Transverse colon (tissue), 4 donors: ENCODE measurements around the gene IGSF9.

Experiments used
- POLR2AphosphoS5 ChIP-seq, 3 donors: sonication (generic); formaldehyde crosslinking; IDR thresholded peaks; one replicate each; pipeline ENCODE4 v1.6.1; 2016; ENCODE audit warnings: antibody characterized with exemption in 3 of 3
- TF ChIP-seq, protein P1 (sequence below), 5 experiments: fragments of 200-600 bp in 3 of 5; fragments of 450-650 bp in 2 of 5; sonication (generic) in 3 of 5; IDR thresholded peaks; 1 replicate in 2 of 5; 2 replicates in 3 of 5; pipeline ENCODE4 v1.5.1; 2016 to 2017; ENCODE audit warnings: antibody characterized with exemption in 5 of 5, inconsistent platforms in 3 of 5, mild to moderate bottlenecking in 2 of 5, moderate library complexity in 1 of 5

DNA sequence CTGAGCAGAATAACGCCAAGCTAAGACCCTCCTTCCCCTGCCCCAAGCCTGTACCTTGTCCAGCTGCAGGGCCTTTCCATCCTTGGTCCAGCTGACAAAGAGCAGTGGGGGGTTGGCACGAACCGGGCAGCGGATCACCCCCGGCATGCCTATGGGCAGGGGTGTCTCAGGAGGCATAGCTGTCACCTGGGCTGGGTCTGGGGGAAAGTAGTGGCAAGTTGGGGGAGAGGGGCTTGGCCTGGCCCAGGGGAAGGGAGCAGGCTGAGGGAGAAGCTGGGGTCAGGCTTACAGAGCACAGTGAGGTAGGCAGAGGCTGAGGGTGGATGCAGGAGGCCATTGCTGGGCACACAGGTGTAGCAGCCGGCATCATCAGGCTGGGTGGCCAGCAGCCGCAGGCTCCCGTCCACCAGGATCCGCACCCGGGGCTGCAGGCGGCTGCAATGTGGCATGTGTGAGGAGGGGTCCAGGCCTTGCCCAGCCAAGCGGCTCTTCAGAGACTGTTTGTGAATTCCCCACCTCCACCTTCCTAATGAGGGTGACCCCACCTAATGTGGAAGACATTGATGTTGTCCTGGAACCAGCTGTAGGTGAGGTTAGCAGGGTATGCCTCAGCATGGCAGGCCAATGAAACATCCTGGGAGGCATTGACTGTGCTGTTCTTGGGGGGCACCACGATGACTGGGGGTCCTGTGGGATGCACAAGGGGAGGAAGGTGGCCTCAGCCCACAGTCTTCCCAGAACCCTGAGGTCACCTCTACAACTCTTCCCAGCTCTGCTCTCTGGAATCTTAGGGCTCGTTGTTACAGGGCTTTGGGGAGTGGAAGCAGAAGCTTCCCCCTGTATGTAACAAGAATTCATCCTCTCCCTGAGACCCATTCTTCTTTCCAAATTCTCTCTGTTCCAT lies 11.0 kb downstream of the IGSF9 start:
- TF ChIP-seq, protein P1, sequence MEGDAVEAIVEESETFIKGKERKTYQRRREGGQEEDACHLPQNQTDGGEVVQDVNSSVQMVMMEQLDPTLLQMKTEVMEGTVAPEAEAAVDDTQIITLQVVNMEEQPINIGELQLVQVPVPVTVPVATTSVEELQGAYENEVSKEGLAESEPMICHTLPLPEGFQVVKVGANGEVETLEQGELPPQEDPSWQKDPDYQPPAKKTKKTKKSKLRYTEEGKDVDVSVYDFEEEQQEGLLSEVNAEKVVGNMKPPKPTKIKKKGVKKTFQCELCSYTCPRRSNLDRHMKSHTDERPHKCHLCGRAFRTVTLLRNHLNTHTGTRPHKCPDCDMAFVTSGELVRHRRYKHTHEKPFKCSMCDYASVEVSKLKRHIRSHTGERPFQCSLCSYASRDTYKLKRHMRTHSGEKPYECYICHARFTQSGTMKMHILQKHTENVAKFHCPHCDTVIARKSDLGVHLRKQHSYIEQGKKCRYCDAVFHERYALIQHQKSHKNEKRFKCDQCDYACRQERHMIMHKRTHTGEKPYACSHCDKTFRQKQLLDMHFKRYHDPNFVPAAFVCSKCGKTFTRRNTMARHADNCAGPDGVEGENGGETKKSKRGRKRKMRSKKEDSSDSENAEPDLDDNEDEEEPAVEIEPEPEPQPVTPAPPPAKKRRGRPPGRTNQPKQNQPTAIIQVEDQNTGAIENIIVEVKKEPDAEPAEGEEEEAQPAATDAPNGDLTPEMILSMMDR (IDR thresholded peaks at IDR 0.05): no peak
- no peak for TF ChIP-seq POLR2AphosphoS5 (IDR thresholded peaks at IDR 0.05)
